Peyer's patch (tissue), 4 donors: ENCODE measurements around the gene PLEKHN1.

Experiments
- POLR2A ChIP-seq, 2 donors: fragments of 450-650 bp; IDR thresholded peaks; one replicate each; pipeline ENCODE4 v1.5.1; 2017; ENCODE audit warnings: antibody characterized with exemption in 2 of 2, mild to moderate bottlenecking in 2 of 2, moderate library complexity in 2 of 2
- TF ChIP-seq, protein P1 (sequence below), 6 experiments: fragments of 450-650 bp in 4 of 6; fragments of 200-600 bp in 2 of 6; sonication (generic) in 1 of 6; IDR thresholded peaks; one replicate each; pipeline ENCODE4 v1.5.1; 2017 to 2019; ENCODE audit warnings: antibody characterized with exemption in 6 of 6, mild to moderate bottlenecking in 3 of 6, moderate library complexity in 1 of 6

DNA sequence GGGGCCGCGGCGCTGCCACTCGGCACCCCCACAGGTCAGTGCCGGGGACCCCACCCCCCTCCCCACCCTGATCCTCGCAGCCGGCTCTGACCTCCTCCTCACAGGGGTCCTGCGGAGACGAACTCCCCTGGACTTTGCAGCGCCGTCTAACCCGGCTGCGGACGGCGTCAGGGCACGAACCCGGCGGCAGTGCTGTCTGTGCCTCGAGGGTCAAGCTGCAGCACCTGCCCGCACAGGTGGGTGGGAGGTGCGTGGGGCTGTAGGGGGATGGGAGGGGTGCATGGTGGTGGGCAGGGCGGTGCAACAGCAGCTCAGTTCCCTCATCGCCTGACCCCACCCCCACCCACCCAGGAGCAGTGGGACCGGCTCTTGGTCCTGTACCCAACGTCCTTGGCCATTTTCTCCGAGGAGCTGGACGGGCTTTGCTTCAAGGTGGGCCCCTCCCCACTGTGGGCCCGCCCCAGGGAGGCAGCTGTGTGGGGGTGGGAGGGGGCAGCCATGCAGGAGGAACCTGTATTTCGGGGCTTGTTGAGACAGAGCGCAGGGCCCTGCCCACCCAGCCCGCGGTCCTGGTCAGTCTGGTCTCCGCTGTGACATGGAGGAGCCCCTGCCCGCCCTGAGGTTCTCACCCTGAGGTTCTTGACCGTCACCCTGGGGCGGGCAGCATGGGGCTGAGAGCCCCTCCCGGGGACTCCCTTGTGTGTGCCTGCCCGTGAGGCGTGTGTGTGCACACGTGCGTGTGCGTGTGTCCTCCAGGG is 4.9 kb downstream of the PLEKHN1 start:
- TF ChIP-seq, protein P1, sequence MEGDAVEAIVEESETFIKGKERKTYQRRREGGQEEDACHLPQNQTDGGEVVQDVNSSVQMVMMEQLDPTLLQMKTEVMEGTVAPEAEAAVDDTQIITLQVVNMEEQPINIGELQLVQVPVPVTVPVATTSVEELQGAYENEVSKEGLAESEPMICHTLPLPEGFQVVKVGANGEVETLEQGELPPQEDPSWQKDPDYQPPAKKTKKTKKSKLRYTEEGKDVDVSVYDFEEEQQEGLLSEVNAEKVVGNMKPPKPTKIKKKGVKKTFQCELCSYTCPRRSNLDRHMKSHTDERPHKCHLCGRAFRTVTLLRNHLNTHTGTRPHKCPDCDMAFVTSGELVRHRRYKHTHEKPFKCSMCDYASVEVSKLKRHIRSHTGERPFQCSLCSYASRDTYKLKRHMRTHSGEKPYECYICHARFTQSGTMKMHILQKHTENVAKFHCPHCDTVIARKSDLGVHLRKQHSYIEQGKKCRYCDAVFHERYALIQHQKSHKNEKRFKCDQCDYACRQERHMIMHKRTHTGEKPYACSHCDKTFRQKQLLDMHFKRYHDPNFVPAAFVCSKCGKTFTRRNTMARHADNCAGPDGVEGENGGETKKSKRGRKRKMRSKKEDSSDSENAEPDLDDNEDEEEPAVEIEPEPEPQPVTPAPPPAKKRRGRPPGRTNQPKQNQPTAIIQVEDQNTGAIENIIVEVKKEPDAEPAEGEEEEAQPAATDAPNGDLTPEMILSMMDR (IDR thresholded peaks at IDR 0.05), result no peak
- no peak for TF ChIP-seq POLR2A (IDR thresholded peaks at IDR 0.05)
